SH-SY5Y (cell line): ENCODE measurements around the gene FAM120A.

Experiments used
- GATA2 ChIP-seq: IDR thresholded peaks from 2 replicates; pipeline ENCODE4 v1.6.1; 2011; ENCODE audit warnings: mild to moderate bottlenecking, low read depth, low read length
- GATA3 ChIP-seq: IDR thresholded peaks from 2 replicates; pipeline ENCODE4 v1.6.1; 2011; ENCODE audit warnings: low read depth, mild to moderate bottlenecking, low read length, moderate library complexity

DNA sequence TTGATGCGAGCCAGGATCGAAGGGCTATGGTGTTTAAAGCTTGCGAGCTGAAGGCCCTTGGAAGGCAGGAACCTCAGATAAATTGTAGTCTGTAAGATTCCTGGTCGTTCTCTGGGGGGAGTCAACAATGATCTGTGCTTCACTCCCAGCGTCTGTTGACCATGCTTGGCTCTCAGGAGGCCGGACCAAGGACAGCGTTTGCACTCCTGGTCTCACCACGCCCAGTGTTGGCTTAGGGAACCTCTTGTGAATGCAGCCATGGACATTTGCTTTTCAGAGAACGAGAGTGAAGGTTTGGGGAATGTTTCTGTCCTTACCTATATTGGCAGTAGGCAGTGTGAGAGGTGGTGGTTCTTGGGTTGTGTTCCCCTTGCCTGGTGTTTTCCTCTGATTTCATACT lies 62.1 kb downstream of the FAM120A start:
- TF ChIP-seq GATA2 (no peak), GATA3 (no peak)
